ENCODE results near the gene SPNS2.
A peak's percentile ranks its signal among the peaks of the same experiment; 100 is the strongest.

The SPNS2 gene

GRCh38 chr17:4550534-4551039, 51.9 kb downstream of the SPNS2 start:
- DNase-seq (ENCODE audit: low read depth): no peak

- no peak for DNase-seq (ENCODE audit: low read depth)
Observed at GRCh38 chr17:4551141-4551540, 52.5 kb downstream of the SPNS2 start.

GRCh38 chr17:4551796-4552525, 53.3 kb downstream of the SPNS2 start:
- no peak for DNase-seq (ENCODE audit: low read depth)

GRCh38 chr17:4553669-4554068, 55.0 kb downstream of the SPNS2 start:
- no peak for DNase-seq (ENCODE audit: low read depth)

GRCh38 chr17:4554441-4554996, 55.8 kb downstream of the SPNS2 start:
- DNase-seq (ENCODE audit: low read depth): no peak

GRCh38 chr17:4554997-4555799, 56.5 kb downstream of the SPNS2 start, which contains the start of gene MYBBP1A:
TSS of gene MYBBP1A (minus strand) at chr17:4555384. CDS start at chr17:4555324, 60 bp downstream.
- peak; percentile 94 for DNase-seq (ENCODE audit: low read depth)

GRCh38 chr17:4555873-4556759, 57.4 kb downstream of the SPNS2 start:
- no peak for DNase-seq (ENCODE audit: low read depth)

- no peak for DNase-seq (ENCODE audit: low read depth)
Observed at GRCh38 chr17:4556996-4557395, 58.3 kb downstream of the SPNS2 start.

- DNase-seq (ENCODE audit: low read depth): no peak
Observed at GRCh38 chr17:4557626-4558346, 59.1 kb downstream of the SPNS2 start.

- DNase-seq (ENCODE audit: low read depth): no peak
Observed at GRCh38 chr17:4558347-4558971, 59.8 kb downstream of the SPNS2 start.

- DNase-seq (ENCODE audit: low read depth): no peak
Observed at GRCh38 chr17:4559139-4559791, 60.6 kb downstream of the SPNS2 start.

- no peak for DNase-seq (ENCODE audit: low read depth)
Observed at GRCh38 chr17:4559966-4560365, 61.3 kb downstream of the SPNS2 start.

- no peak for DNase-seq (ENCODE audit: low read depth)
Observed at GRCh38 chr17:4560421-4560820, 61.7 kb downstream of the SPNS2 start, which contains the start of gene GGT6. TSS of gene GGT6 (minus strand) at chr17:4560577. CDS start at chr17:4560521, 56 bp downstream.

GRCh38 chr17:4560837-4561256, 62.2 kb downstream of the SPNS2 start:
- DNase-seq (ENCODE audit: low read depth): no peak

GRCh38 chr17:4562015-4562969, 63.6 kb downstream of the SPNS2 start:
- no peak for DNase-seq (ENCODE audit: low read depth)

GRCh38 chr17:4565209-4566141, 66.8 kb downstream of the SPNS2 start:
- no peak for DNase-seq (ENCODE audit: low read depth)

GRCh38 chr17:4566785-4567184, 68.1 kb downstream of the SPNS2 start:
- DNase-seq (ENCODE audit: low read depth): no peak

GRCh38 chr17:4569591-4569990, 70.9 kb downstream of the SPNS2 start:
- no peak for DNase-seq (ENCODE audit: low read depth)

All from stimulated activated CD8-positive, alpha-beta memory T cell treated with anti-CD3 and anti-CD28 coated beads, Interleukin-15, amount 100 ng/mL, for 24 hours (primary cell).